Mesenteric fat pad (tissue), 1 donor: ENCODE measurements around the gene MIA. TPM values are rescaled to one million over a fixed set of nuclear protein-coding genes. Genes with fewer than 3 reads are reported as not detected.
"Not testable (repeated sequence)": the region's sequence is repeated elsewhere in the genome, so short reads cannot be mapped to it uniquely, and the experiment has no call there.

Experiments used
- DNase-seq: peaks from one replicate; pipeline ENCODE4 v3.0.0-alpha.2; 2020; ENCODE audit warnings: low spot score
- total RNA-seq: library from RNA; stranded (reverse); fragmentation: NEBNext Ultra II Directional; extraction: Animal tissue kit (Norgen Biotek cat#: 25700); gene quantifications from one replicate; pipeline ENCODE4 v1.2.1, GENCODE V29; 2021
- donor health status: DM: yes; HTN: yes; CAD: no.

The MIA gene
- total RNA-seq, 1 donor from 2014 or later, result not detected

- DNase-seq, result peak; percentile 100
These were observed 25.1 kb upstream of the MIA start, which contains the start of gene ACTMAP for GRCh38 chr19:40750058-40750873. Gene ACTMAP, minus strand, starts transcription at chr19:40750477. Its CDS starts 674 bp downstream, at chr19:40749803.

GRCh38 chr19:40750874-40751537 is 24.3 kb upstream of the MIA start, which contains the start of gene SNRPA:
Gene SNRPA, plus strand, starts transcription at chr19:40751203. Its CDS starts 206 bp downstream, at chr19:40751409.
- DNase-seq, result peak; percentile 97

- DNase-seq, result no peak
These were observed 23.0 kb upstream of the MIA start for GRCh38 chr19:40752257-40752781.

GRCh38 chr19:40754611-40755247 is 20.6 kb upstream of the MIA start:
- no peak for DNase-seq

- no peak for DNase-seq
These were observed 20.1 kb upstream of the MIA start for GRCh38 chr19:40755248-40755624.

- no peak for DNase-seq
These were observed 19.5 kb upstream of the MIA start for GRCh38 chr19:40755791-40756190.

- no peak for DNase-seq
These were observed 18.7 kb upstream of the MIA start for GRCh38 chr19:40756502-40757110.

GRCh38 chr19:40758491-40758890 is 16.8 kb upstream of the MIA start:
- DNase-seq, result no peak

GRCh38 chr19:40759352-40759751 is 16.0 kb upstream of the MIA start:
- no peak for DNase-seq

- DNase-seq, result no peak
These were observed 12.4 kb upstream of the MIA start for GRCh38 chr19:40762754-40763470.

GRCh38 chr19:40763526-40763925 is 11.8 kb upstream of the MIA start:
- DNase-seq, result no peak

GRCh38 chr19:40763963-40764362 is 11.4 kb upstream of the MIA start:
- DNase-seq, result no peak

GRCh38 chr19:40766385-40766784 is 8.9 kb upstream of the MIA start:
- not testable (repeated sequence) for DNase-seq

GRCh38 chr19:40768869-40769268 is 6.5 kb upstream of the MIA start:
- DNase-seq, result no peak

- DNase-seq, result not testable (repeated sequence)
These were observed 4.0 kb upstream of the MIA start for GRCh38 chr19:40771101-40771862.

GRCh38 chr19:40775632-40776022 is 306 bp downstream of the MIA start:
- no peak for DNase-seq

GRCh38 chr19:40776364-40776763 is 1.0 kb downstream of the MIA start:
- DNase-seq, result no peak

- no peak for DNase-seq
These were observed 1.8 kb downstream of the MIA start for GRCh38 chr19:40776932-40777644.

- no peak for DNase-seq
These were observed 2.3 kb downstream of the MIA start for GRCh38 chr19:40777645-40777936.
